Trophoblast cell (in vitro differentiated cells and primary cell): Measurements from ENCODE around the gene PPP1R13L.

Experiments
- DNase-seq, 2 donors: peaks; one replicate each; pipeline ENCODE4 v3.0.0-alpha.2; 2016
- H2AFZ ChIP-seq: 2 replicates; pipeline ENCODE4 v1.6.1; 2013; ENCODE audit warnings: low read length, moderate library complexity, mild to moderate bottlenecking; ENCODE audit not compliant: insufficient read depth, poor library complexity
- H2AK5ac ChIP-seq: 2 replicates; pipeline ENCODE4 v1.6.1; 2013; ENCODE audit warnings: mild to moderate bottlenecking, low read length
- H2BK120ac ChIP-seq: 2 replicates; pipeline ENCODE4 v1.6.1; 2013; ENCODE audit warnings: low read length, mild to moderate bottlenecking, moderate library complexity; ENCODE audit not compliant: insufficient read depth, poor library complexity
- H2BK12ac ChIP-seq: 2 replicates; pipeline ENCODE4 v1.6.1; 2013; ENCODE audit warnings: mild to moderate bottlenecking, low read length, moderate library complexity
- H2BK5ac ChIP-seq: 2 replicates; pipeline ENCODE4 v1.6.1; 2013; ENCODE audit warnings: low read length, low read depth, moderate library complexity, mild to moderate bottlenecking; ENCODE audit not compliant: poor library complexity
- H3K14ac ChIP-seq: 2 replicates; pipeline ENCODE4 v1.6.1; 2013; ENCODE audit warnings: mild to moderate bottlenecking, low read length
- H3K18ac ChIP-seq: 2 replicates; pipeline ENCODE4 v1.6.1; 2013; ENCODE audit warnings: mild to moderate bottlenecking, low read length
- H3K23ac ChIP-seq: 2 replicates; pipeline ENCODE4 v1.6.1; 2013; ENCODE audit warnings: low read length
- H3K27ac ChIP-seq: 2 replicates; pipeline ENCODE4 v1.5.1; 2013; ENCODE audit warnings: low read depth, mild to moderate bottlenecking, inconsistent platforms, low read length, moderate library complexity
- H3K27me3 ChIP-seq: 2 replicates; pipeline ENCODE4 v1.6.1; 2013; ENCODE audit warnings: inconsistent platforms, mild to moderate bottlenecking, low read length, moderate library complexity; ENCODE audit not compliant: insufficient read depth
- H3K36me3 ChIP-seq, 2 experiments: 1 replicate in 1 of 2; 2 replicates in 1 of 2; pipeline ENCODE4 v1.6.1; 2013; ENCODE audit warnings: low read length in 2 of 2, mild to moderate bottlenecking in 2 of 2, moderate library complexity in 1 of 2; ENCODE audit not compliant: insufficient read depth in 2 of 2, control insufficient read depth in 1 of 2
- H3K4ac ChIP-seq: 2 replicates; pipeline ENCODE4 v1.6.1; 2013; ENCODE audit warnings: low read depth, mild to moderate bottlenecking, low read length, moderate library complexity
- H3K4me1 ChIP-seq, 2 experiments: 1 replicate in 1 of 2; 2 replicates in 1 of 2; pipeline ENCODE4 v1.6.1; 2013; ENCODE audit warnings: low read length in 2 of 2, mild to moderate bottlenecking in 2 of 2, moderate library complexity in 1 of 2; ENCODE audit not compliant: insufficient read depth in 2 of 2, control insufficient read depth in 1 of 2
- H3K4me2 ChIP-seq: 2 replicates; pipeline ENCODE4 v1.6.1; 2013; ENCODE audit warnings: inconsistent platforms, mild to moderate bottlenecking, low read length, moderate library complexity
- H3K4me3 ChIP-seq: 2 replicates; pipeline ENCODE4 v1.5.1; 2013; ENCODE audit warnings: mild to moderate bottlenecking, low read depth, low read length, inconsistent platforms
- H3K79me1 ChIP-seq: one replicate; pipeline ENCODE4 v1.6.1; 2013; ENCODE audit warnings: low read length
- H3K79me2 ChIP-seq: 2 replicates; pipeline ENCODE4 v1.6.1; 2013; ENCODE audit warnings: low read length, mild to moderate bottlenecking; ENCODE audit not compliant: control insufficient read depth, insufficient read depth, poor library complexity
- H3K9ac ChIP-seq: 2 replicates; pipeline ENCODE4 v1.6.1; 2013; ENCODE audit warnings: mild to moderate bottlenecking, low read length
- H3K9me3 ChIP-seq: 2 replicates; pipeline ENCODE4 v1.6.1; 2013; ENCODE audit warnings: low read depth, mild to moderate bottlenecking, control low read depth, inconsistent platforms, low read length; ENCODE audit not compliant: insufficient read depth
- H4K12ac ChIP-seq: 2 replicates; pipeline ENCODE4 v1.6.1; 2013; ENCODE audit warnings: low read depth, mild to moderate bottlenecking, low read length, moderate library complexity
- H4K8ac ChIP-seq: 2 replicates; pipeline ENCODE4 v1.6.1; 2013; ENCODE audit warnings: low read depth, mild to moderate bottlenecking, low read length, moderate library complexity
- H4K91ac ChIP-seq: one replicate; pipeline ENCODE4 v1.6.1; 2013; ENCODE audit warnings: low read depth, mild to moderate bottlenecking, low read length, moderate library complexity
- WGBS: extraction: QIAGEN DNeasy Blood & Tissue Kit; methylation state at CpG from one replicate; pipeline ENCODE4 v1.1.7; 2013; ENCODE audit warnings: missing lambda C conversion rate; ENCODE audit not compliant: insufficient read length, insufficient coverage; ENCODE audit errors: extremely low coverage; 5-methylcytosine and 5-hydroxymethylcytosine counted together

PPP1R13L gene

GRCh38 chr19:45406226-45407090 lies 1.6 kb upstream of the PPP1R13L start, which contains the start of gene POLR1G:
TSS of gene POLR1G (plus strand) at chr19:45406644. CDS start at chr19:45406697, 53 bp downstream.
- peak within 1 kb of the TSS; percentile 89 for H2BK12ac ChIP-seq
- H2AFZ ChIP-seq: peak within 1 kb of the TSS; percentile 83
- H3K18ac ChIP-seq: peak within 1 kb of the TSS; percentile 88
- DNase-seq: peak; percentile 73 to 74
- H3K4ac ChIP-seq: peak within 1 kb of the TSS; percentile 83
- peaks cover 32% of the 10 kb centered on the region for H3K79me1 ChIP-seq
- H3K36me3 ChIP-seq: peaks cover 15% of the 10 kb centered on the region in 2 experiments
- H3K4me3 ChIP-seq: peak within 1 kb of the TSS; percentile 83
- peaks cover 20% of the 10 kb centered on the region for H3K79me2 ChIP-seq
- H3K9me3 ChIP-seq: no peaks in the 10 kb centered on the region
- WGBS: no CpG with 5 or more reads among the region's 51 CpGs
- H3K14ac ChIP-seq: peak within 1 kb of the TSS; percentile 91
- H3K23ac ChIP-seq: no peak within 1 kb of the TSS
- peaks cover 11 to 20% of the 10 kb centered on the region in 2 experiments for H3K4me1 ChIP-seq
- peak within 1 kb of the TSS; percentile 92 for H4K8ac ChIP-seq
- peak within 1 kb of the TSS; percentile 98 for H4K91ac ChIP-seq
- peak within 1 kb of the TSS; percentile 99 for H2BK5ac ChIP-seq
- peak within 1 kb of the TSS; percentile 97 for H3K27ac ChIP-seq
- H3K9ac ChIP-seq: peak within 1 kb of the TSS; percentile 84
- peak within 1 kb of the TSS; percentile 37 for H4K12ac ChIP-seq
- H3K27me3 ChIP-seq: no peaks in the 10 kb centered on the region
- peak within 1 kb of the TSS; percentile 94 for H2BK120ac ChIP-seq
- H3K4me2 ChIP-seq: peak within 1 kb of the TSS; percentile 75
- peak within 1 kb of the TSS; percentile 28 for H2AK5ac ChIP-seq

GRCh38 chr19:45405435-45406225 lies 761 bp upstream of the PPP1R13L start:
- peak overlapping the region; percentile 92 for H4K8ac ChIP-seq
- peak overlapping the region; percentile 28 for H2AK5ac ChIP-seq
- H3K4me2 ChIP-seq: peak overlapping the region; percentile 75
- H4K91ac ChIP-seq: peak overlapping the region; percentile 98
- no CpG with 5 or more reads among the region's 48 CpGs for WGBS
- peak overlapping the region; percentile 83 for H3K4ac ChIP-seq
- peak overlapping the region; percentile 55 for H3K9ac ChIP-seq
- peaks cover 20% of the 10 kb centered on the region for H3K79me2 ChIP-seq
- no peaks in the 10 kb centered on the region for H3K9me3 ChIP-seq
- no peaks in the 10 kb centered on the region for H3K27me3 ChIP-seq
- DNase-seq: peak; percentile 97 to 99
- H2AFZ ChIP-seq: peak overlapping the region; percentile 83
- H3K23ac ChIP-seq: no peak overlapping the region
- H3K79me1 ChIP-seq: peaks cover 32% of the 10 kb centered on the region
- peak overlapping the region; percentile 92 for H3K14ac ChIP-seq
- peak overlapping the region; percentile 89 for H2BK12ac ChIP-seq
- H3K18ac ChIP-seq: peak overlapping the region; percentile 96
- H3K4me3 ChIP-seq: peak overlapping the region; percentile 72
- H3K27ac ChIP-seq: peak overlapping the region; percentile 97
- peaks cover 11 to 20% of the 10 kb centered on the region in 2 experiments for H3K4me1 ChIP-seq
- H3K36me3 ChIP-seq: peaks cover 12 to 15% of the 10 kb centered on the region in 2 experiments
- H2BK5ac ChIP-seq: peak overlapping the region; percentile 99
- peak overlapping the region; percentile 96 for H2BK120ac ChIP-seq
- peak overlapping the region; percentile 66 for H4K12ac ChIP-seq

- Histone ChIP-seq H2BK5ac (peak overlapping the region; percentile 96), H4K8ac (peak overlapping the region; percentile 89), H3K36me3 (peaks cover 11 to 16% of the 10 kb centered on the region in 2 experiments), H4K91ac (peak overlapping the region; percentile 97), H3K27ac (peak overlapping the region; percentile 97), H3K79me1 (peaks cover 32% of the 10 kb centered on the region), H3K9me3 (no peaks in the 10 kb centered on the region), H2AK5ac (peak overlapping the region; percentile 85), H2AFZ (peak overlapping the region; percentile 77), H3K27me3 (no peaks in the 10 kb centered on the region), H2BK120ac (peak overlapping the region; percentile 88), H3K9ac (peak overlapping the region; percentile 87), H3K14ac (peak overlapping the region; percentile 96), H3K79me2 (peaks cover 20% of the 10 kb centered on the region), H3K4ac (peak overlapping the region; percentile 92), H4K12ac (peak overlapping the region; percentile 89), H3K4me1 (peaks cover 14 to 26% of the 10 kb centered on the region in 2 experiments), H3K23ac (no peak overlapping the region), H3K4me2 (peak overlapping the region; percentile 75), H3K4me3 (peak overlapping the region; percentile 89), H3K18ac (peak overlapping the region; percentile 98), H2BK12ac (peak overlapping the region; percentile 80)
- no CpG with 5 or more reads among the region's 25 CpGs for WGBS
- peak; percentile 70 to 71 for DNase-seq
Observed at GRCh38 chr19:45403781-45404556, 900 bp downstream of the PPP1R13L start.
